Activated T-helper 17 cell treated with anti-CD3 and anti-CD28 coated beads, Interleukin-2, amount 50 U/mL, for 72 hours (primary cell): ENCODE measurements around the gene LRRC45. TPM values are rescaled to one million over a fixed set of nuclear protein-coding genes. Genes with fewer than 3 reads are reported as not detected.
"Not testable (repeated sequence)": the region's sequence is repeated elsewhere in the genome, so short reads cannot be mapped to it uniquely, and the experiment has no call there.

ENCODE experiments used
- ATAC-seq: fragments of 150-1000 bp; cut with Tn5 transposase; replicated peaks from 2 replicates; pipeline ENCODE4 v1.10.0; 2021; ENCODE audit warnings: mild to moderate bottlenecking, moderate library complexity
- H3K27ac Mint-ChIP-seq: one replicate; pipeline ENCODE4 v1.8.0; 2022; ENCODE audit warnings: mixed read lengths
- H3K27me3 Mint-ChIP-seq: one replicate; pipeline ENCODE4 v1.8.0; 2022; ENCODE audit warnings: mixed read lengths
- H3K36me3 Mint-ChIP-seq: one replicate; pipeline ENCODE4 v1.8.0; 2022; ENCODE audit warnings: low read depth, mild to moderate bottlenecking, mixed read lengths
- H3K4me1 Mint-ChIP-seq: one replicate; pipeline ENCODE4 v1.8.0; 2022; ENCODE audit warnings: mixed read lengths
- H3K4me3 Mint-ChIP-seq: one replicate; pipeline ENCODE4 v1.8.0; 2022; ENCODE audit warnings: mild to moderate bottlenecking, mixed read lengths
- H3K9me3 Mint-ChIP-seq: one replicate; pipeline ENCODE4 v1.8.0; 2022; ENCODE audit warnings: mixed read lengths
- total RNA-seq, 2 donors: library from RNA; stranded (reverse); gene quantifications; one replicate each; pipeline ENCODE4 v1.2.3, GENCODE V29; 2022

Gene LRRC45
- 10 to 100 TPM; 14.0 to 23.9 TPM for total RNA-seq

- Mint-ChIP-seq H3K4me1 (no peaks in the 10 kb centered on the region), H3K27ac (peak within 1 kb of the TSS; percentile 75), H3K36me3 (peaks cover 15% of the 10 kb centered on the region), H3K4me3 (peak within 1 kb of the TSS; percentile 90), H3K27me3 (no peaks in the 10 kb centered on the region), H3K9me3 (no peaks in the 10 kb centered on the region)
- peak; percentile 95 for ATAC-seq
Measured at GRCh38 chr17:82022981-82023446, at the start of gene LRRC45. TSS of gene LRRC45 (plus strand) at chr17:82023305. CDS start at chr17:82023644, 339 bp downstream.

DNA sequence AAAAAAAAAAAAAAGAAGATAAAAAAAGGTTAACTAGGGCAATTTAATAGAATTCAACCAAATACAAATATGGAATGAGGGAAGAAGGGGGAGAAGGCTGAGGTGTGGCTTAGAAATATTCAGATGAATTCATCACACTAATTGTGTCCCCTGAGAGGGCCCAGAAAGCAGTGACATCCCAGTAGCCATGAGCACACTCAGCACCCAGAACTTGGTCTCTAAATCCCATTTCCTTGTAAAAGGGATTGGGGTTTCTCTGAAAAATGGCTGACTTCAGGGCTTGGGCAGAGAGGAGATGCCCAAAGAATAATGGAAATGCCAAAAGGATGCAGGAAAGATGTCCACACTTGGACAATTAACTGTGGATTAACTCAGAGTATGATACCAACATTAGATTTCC lies 49.7 kb upstream of the LRRC45 start:
- Mint-ChIP-seq H3K27ac (no peak overlapping the region), H3K4me3 (no peak overlapping the region), H3K27me3 (no peaks in the 10 kb centered on the region), H3K9me3 (no peaks in the 10 kb centered on the region), H3K4me1 (peaks cover 7% of the 10 kb centered on the region), H3K36me3 (peaks cover 8% of the 10 kb centered on the region)
- no peak for ATAC-seq

DNA sequence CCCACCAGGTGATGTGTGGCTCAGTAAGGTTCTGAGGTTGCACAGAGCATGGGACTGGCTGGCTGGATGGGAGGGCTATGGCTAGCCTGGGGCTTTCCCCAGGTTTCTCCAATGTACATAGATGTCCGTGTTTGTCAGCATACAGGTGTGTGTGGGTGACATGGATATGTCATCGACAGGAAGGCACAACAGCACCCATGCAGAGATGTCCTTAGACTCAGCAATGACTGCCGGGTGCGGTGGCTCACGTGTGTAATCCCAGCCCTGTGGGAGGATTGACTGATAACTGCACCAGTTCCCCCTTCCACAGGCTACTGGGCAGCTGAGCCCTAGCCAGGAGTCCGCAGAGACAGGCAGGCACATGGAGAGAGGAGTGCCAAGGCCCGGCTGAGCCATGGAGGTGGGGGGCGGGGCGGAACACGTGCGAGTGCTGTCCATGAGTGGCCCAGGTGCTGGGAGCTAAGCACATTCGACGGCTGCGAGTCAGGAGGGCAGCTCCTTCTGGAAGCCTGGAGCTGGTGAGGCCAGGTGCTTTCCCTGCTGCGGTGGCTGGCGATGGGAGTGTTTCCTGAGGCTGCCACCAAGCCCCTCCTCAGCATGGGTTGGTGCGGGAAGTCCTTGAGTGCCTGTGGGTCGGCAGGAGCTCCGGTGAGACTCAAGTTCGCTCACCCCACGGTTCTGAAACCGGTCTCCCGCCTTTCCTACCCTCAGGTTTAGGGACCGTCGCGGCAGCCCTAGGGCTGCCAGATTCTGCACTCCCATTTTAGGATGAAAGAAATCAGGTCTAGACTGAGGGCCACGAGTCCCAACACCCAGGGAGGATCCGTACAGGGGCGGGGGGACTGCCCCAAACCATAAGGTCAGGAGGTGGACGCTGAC lies 46.5 kb upstream of the LRRC45 start:
- peak; percentile 71 for ATAC-seq
- H3K9me3 Mint-ChIP-seq, result no peaks in the 10 kb centered on the region
- peak overlapping the region; percentile 94 for H3K27ac Mint-ChIP-seq
- peaks cover 8% of the 10 kb centered on the region for H3K36me3 Mint-ChIP-seq
- peak overlapping the region; percentile 89 for H3K4me3 Mint-ChIP-seq
- no peaks in the 10 kb centered on the region for H3K27me3 Mint-ChIP-seq
- peaks cover 11% of the 10 kb centered on the region for H3K4me1 Mint-ChIP-seq

DNA sequence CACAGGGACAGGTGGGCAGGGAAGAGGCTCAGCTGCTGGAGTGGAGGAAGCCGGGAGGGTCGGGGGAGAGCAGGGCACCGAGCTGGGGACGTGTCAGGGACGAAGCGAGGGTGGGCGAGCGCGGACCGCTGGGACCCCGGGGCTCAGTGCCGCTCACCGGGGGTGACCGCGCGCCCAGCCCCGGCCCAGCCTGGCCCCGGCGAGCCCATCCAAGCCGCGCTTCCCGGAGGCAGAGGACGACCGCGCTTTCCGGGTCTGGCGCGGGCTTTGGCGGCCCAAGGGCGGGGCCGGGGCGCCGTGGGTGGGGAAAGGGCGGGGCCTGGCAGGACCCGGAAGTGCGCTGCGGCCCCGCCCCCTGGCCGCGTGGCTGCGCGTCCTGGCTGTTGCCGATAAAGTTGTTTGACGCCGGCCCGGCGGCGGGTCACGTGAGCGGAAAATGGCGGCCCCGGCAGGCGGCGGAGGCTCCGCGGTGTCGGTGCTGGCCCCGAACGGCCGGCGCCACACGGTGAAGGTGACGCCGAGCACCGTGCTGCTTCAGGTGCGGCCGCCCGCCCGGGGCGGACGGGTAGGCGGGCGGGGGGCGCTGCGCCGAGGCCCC lies 45.8 kb upstream of the LRRC45 start, which contains the start of gene ASPSCR1:
ASPSCR1 (plus strand) TSS at position 419 of the 598 bp plus-strand sequence; CDS start at position 437, 18 bp downstream.
- peak within 1 kb of the TSS; percentile 89 for H3K4me3 Mint-ChIP-seq
- peaks cover 11% of the 10 kb centered on the region for H3K4me1 Mint-ChIP-seq
- H3K27ac Mint-ChIP-seq, result peak within 1 kb of the TSS; percentile 94
- peak; percentile 85 for ATAC-seq
- peaks cover 8% of the 10 kb centered on the region for H3K36me3 Mint-ChIP-seq
- no peaks in the 10 kb centered on the region for H3K27me3 Mint-ChIP-seq
- no peaks in the 10 kb centered on the region for H3K9me3 Mint-ChIP-seq

GRCh38 chr17:81978524-81979298 lies 44.4 kb upstream of the LRRC45 start:
- Mint-ChIP-seq H3K36me3 (peaks cover 16% of the 10 kb centered on the region), H3K27me3 (no peaks in the 10 kb centered on the region), H3K4me1 (peaks cover 11% of the 10 kb centered on the region), H3K9me3 (no peaks in the 10 kb centered on the region), H3K4me3 (peak overlapping the region; percentile 59), H3K27ac (no peak overlapping the region)
- no peak for ATAC-seq

- ATAC-seq, result no peak
- no peaks in the 10 kb centered on the region for H3K9me3 Mint-ChIP-seq
- H3K4me1 Mint-ChIP-seq, result peaks cover 15% of the 10 kb centered on the region
- H3K36me3 Mint-ChIP-seq, result peaks cover 28% of the 10 kb centered on the region
- H3K27ac Mint-ChIP-seq, result no peak overlapping the region
- H3K27me3 Mint-ChIP-seq, result no peaks in the 10 kb centered on the region
- H3K4me3 Mint-ChIP-seq, result no peak overlapping the region
Measured at GRCh38 chr17:81980122-81980521, 43.0 kb upstream of the LRRC45 start.

GRCh38 chr17:81980707-81981343 lies 42.3 kb upstream of the LRRC45 start:
- no peaks in the 10 kb centered on the region for H3K27me3 Mint-ChIP-seq
- peaks cover 16% of the 10 kb centered on the region for H3K4me1 Mint-ChIP-seq
- ATAC-seq, result no peak
- no peaks in the 10 kb centered on the region for H3K9me3 Mint-ChIP-seq
- peaks cover 32% of the 10 kb centered on the region for H3K36me3 Mint-ChIP-seq
- H3K4me3 Mint-ChIP-seq, result no peak overlapping the region
- H3K27ac Mint-ChIP-seq, result no peak overlapping the region

DNA sequence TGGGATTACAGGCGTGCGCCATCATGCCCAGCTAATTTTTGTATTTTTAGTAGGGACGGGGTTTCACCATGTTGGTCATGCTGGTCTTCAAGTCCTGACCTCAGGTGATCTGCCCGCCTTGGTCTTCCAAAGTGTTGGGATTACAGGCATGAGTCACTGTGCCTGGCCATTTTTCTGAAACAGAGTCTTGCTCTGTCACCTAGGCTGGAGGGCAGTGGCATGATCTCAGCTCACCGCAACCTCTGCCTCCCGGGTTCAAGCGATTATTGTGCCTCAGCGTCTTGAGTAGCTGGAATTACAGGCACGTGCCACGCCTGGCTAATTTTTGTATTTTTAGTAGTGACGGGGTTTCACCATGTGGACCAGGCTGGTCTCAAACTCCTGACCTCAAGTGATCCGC lies 41.6 kb upstream of the LRRC45 start:
- H3K4me1 Mint-ChIP-seq, result peaks cover 10% of the 10 kb centered on the region
- not testable (repeated sequence) for H3K27me3 Mint-ChIP-seq, H3K4me3 Mint-ChIP-seq, H3K27ac Mint-ChIP-seq, H3K9me3 Mint-ChIP-seq, ATAC-seq
- H3K36me3 Mint-ChIP-seq, result peaks cover 36% of the 10 kb centered on the region

- H3K36me3 Mint-ChIP-seq, result peaks cover 35% of the 10 kb centered on the region
- no peak for ATAC-seq
- H3K27me3 Mint-ChIP-seq, result no peaks in the 10 kb centered on the region
- H3K4me1 Mint-ChIP-seq, result peaks cover 9% of the 10 kb centered on the region
- no peak overlapping the region for H3K4me3 Mint-ChIP-seq
- H3K9me3 Mint-ChIP-seq, result no peaks in the 10 kb centered on the region
- no peak overlapping the region for H3K27ac Mint-ChIP-seq
Measured at GRCh38 chr17:81983011-81983638, 40.0 kb upstream of the LRRC45 start.

- Mint-ChIP-seq H3K27ac (no peak overlapping the region), H3K36me3 (peaks cover 35% of the 10 kb centered on the region), H3K4me1 (peaks cover 9% of the 10 kb centered on the region), H3K27me3 (no peaks in the 10 kb centered on the region), H3K9me3 (no peaks in the 10 kb centered on the region), H3K4me3 (no peak overlapping the region)
- no peak for ATAC-seq
Measured at GRCh38 chr17:81983639-81984373, 39.3 kb upstream of the LRRC45 start.

DNA sequence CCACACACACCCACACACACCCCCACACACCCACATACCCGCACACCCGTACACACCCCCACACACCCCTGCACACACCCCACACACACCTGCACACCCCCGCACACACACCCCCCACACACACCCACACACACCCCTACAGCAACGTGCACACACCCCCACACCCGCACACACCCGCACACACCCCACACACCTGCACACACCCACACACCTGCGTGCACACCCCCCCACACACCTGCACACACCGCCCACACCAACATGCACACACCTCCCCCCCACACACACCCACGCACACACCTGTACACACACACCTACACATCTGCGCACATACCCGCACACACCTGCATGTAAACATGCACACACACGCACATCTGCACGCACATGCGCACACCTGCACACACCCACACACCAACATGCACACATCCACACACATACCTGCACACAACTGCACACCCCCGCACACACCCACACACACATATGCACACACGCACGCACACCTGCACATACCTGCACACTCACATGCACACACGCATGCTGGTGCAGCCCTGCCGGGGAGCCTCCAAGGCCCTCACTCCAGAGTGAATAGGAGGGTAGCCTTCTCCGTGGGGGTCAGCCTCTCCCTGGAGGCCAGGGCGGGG lies 38.2 kb upstream of the LRRC45 start:
- H3K4me1 Mint-ChIP-seq, result peaks cover 9% of the 10 kb centered on the region
- H3K4me3 Mint-ChIP-seq, result no peak overlapping the region
- H3K36me3 Mint-ChIP-seq, result peaks cover 35% of the 10 kb centered on the region
- no peaks in the 10 kb centered on the region for H3K27me3 Mint-ChIP-seq
- no peaks in the 10 kb centered on the region for H3K9me3 Mint-ChIP-seq
- H3K27ac Mint-ChIP-seq, result no peak overlapping the region
- ATAC-seq, result no peak

DNA sequence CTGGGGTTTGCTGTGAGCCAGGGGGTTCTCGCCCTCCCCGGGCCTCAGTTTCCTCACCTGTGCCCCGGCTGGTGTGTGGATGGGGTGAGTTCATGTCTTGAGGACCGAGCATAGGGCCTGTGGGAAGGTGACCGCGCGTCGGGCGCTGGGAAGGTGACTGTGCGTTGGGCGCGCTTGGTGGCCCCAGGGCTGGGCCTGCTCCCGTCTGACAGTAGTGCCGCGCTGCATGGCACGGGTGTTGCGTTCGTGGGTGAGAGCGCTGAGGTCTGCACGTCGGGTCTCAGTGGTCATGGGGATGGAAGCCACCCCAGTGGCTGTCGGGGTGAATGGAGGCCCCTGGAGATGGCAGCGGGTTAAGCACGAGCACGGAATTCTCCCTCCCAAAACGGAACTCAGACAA lies 36.5 kb upstream of the LRRC45 start:
- Mint-ChIP-seq H3K27ac (no peak overlapping the region), H3K27me3 (no peaks in the 10 kb centered on the region), H3K9me3 (no peaks in the 10 kb centered on the region), H3K36me3 (peaks cover 35% of the 10 kb centered on the region), H3K4me3 (no peak overlapping the region), H3K4me1 (peaks cover 10% of the 10 kb centered on the region)
- no peak for ATAC-seq
